Stomach smooth muscle (tissue), 2 donors: ENCODE measurements around the gene DCLK1.
"Not testable (repeated sequence)": the region's sequence is repeated elsewhere in the genome, so short reads cannot be mapped to it uniquely, and the experiment has no call there.

ENCODE experiments used
- H3K27ac ChIP-seq: one replicate; pipeline ENCODE4 v1.7.0; 2013; ENCODE audit warnings: mild to moderate bottlenecking, low read length, inconsistent platforms
- H3K27me3 ChIP-seq, 2 donors: one replicate each; pipeline ENCODE4 v1.7.0; 2013; ENCODE audit warnings: low read length in 2 of 2; ENCODE audit not compliant: insufficient read depth in 2 of 2, control insufficient read depth in 1 of 2
- H3K36me3 ChIP-seq, 2 donors: one replicate each; pipeline ENCODE4 v1.7.0; 2013; ENCODE audit warnings: low read length in 2 of 2; ENCODE audit not compliant: control insufficient read depth in 2 of 2, insufficient read depth in 2 of 2
- H3K4me1 ChIP-seq: one replicate; pipeline ENCODE4 v1.7.0; 2013; ENCODE audit warnings: low read length; ENCODE audit not compliant: control insufficient read depth, insufficient read depth
- H3K4me3 ChIP-seq, 2 donors: one replicate each; pipeline ENCODE4 v1.7.0; 2013; ENCODE audit warnings: low read length in 2 of 2
- H3K9ac ChIP-seq, 2 donors: one replicate each; pipeline ENCODE4 v1.7.0; 2013; ENCODE audit warnings: low read length in 2 of 2, mild to moderate bottlenecking in 1 of 2
- H3K9me3 ChIP-seq, 2 donors: one replicate each; pipeline ENCODE4 v1.7.0; 2013; ENCODE audit warnings: low read length in 2 of 2; ENCODE audit not compliant: control insufficient read depth in 2 of 2
- donor health status: healthy.
- donor health status: Pancreatic carcinoma.

Gene DCLK1

GRCh38 chr13:36108342-36108741, 22.8 kb downstream of the DCLK1 start:
- Histone ChIP-seq H3K4me3 (no peak overlapping the region), H3K27ac (no peak overlapping the region), H3K9me3 (no peaks in the 10 kb centered on the region), H3K4me1 (no peaks in the 10 kb centered on the region), H3K9ac (no peak overlapping the region), H3K27me3 (no peaks in the 10 kb centered on the region), H3K36me3 (peaks cover 0 to 3% of the 10 kb centered on the region in 2 donors)

GRCh38 chr13:36107521-36107920, 23.7 kb downstream of the DCLK1 start:
- Histone ChIP-seq H3K9ac (no peak overlapping the region), H3K27me3 (no peaks in the 10 kb centered on the region), H3K27ac (no peak overlapping the region), H3K4me1 (no peaks in the 10 kb centered on the region), H3K9me3 (no peaks in the 10 kb centered on the region), H3K4me3 (no peak overlapping the region), H3K36me3 (peaks cover 0 to 3% of the 10 kb centered on the region in 2 donors)

GRCh38 chr13:36105726-36106125, 25.5 kb downstream of the DCLK1 start:
- Histone ChIP-seq H3K4me3 (no peak overlapping the region), H3K9ac (no peak overlapping the region), H3K27me3 (no peaks in the 10 kb centered on the region), H3K27ac (no peak overlapping the region), H3K4me1 (no peaks in the 10 kb centered on the region), H3K9me3 (no peaks in the 10 kb centered on the region), H3K36me3 (no peaks in the 10 kb centered on the region)

GRCh38 chr13:36102721-36103120, 28.5 kb downstream of the DCLK1 start:
- no peak overlapping the region for H3K4me3 ChIP-seq
- no peaks in the 10 kb centered on the region for H3K9me3 ChIP-seq
- no peak overlapping the region for H3K9ac ChIP-seq
- no peak overlapping the region for H3K27ac ChIP-seq
- no peaks in the 10 kb centered on the region for H3K36me3 ChIP-seq
- H3K4me1 ChIP-seq = no peaks in the 10 kb centered on the region
- H3K27me3 ChIP-seq = no peaks in the 10 kb centered on the region

- H3K27me3 ChIP-seq, H3K4me3 ChIP-seq: not testable (repeated sequence)
These were observed 29.3 kb downstream of the DCLK1 start for GRCh38 chr13:36101907-36102306.

GRCh38 chr13:36101157-36101556, 30.0 kb downstream of the DCLK1 start:
- no peak overlapping the region for H3K9ac ChIP-seq
- no peaks in the 10 kb centered on the region for H3K4me1 ChIP-seq
- no peaks in the 10 kb centered on the region for H3K27me3 ChIP-seq
- H3K9me3 ChIP-seq = no peaks in the 10 kb centered on the region
- H3K4me3 ChIP-seq = no peak overlapping the region
- H3K36me3 ChIP-seq = no peaks in the 10 kb centered on the region
- H3K27ac ChIP-seq = no peak overlapping the region

More at GRCh38 chr13:36101907-36102306, 29.3 kb downstream of the DCLK1 start:
- H3K9ac ChIP-seq, H3K27ac ChIP-seq, H3K36me3 ChIP-seq, H3K9me3 ChIP-seq, H3K4me1 ChIP-seq: not testable (repeated sequence)

- Histone ChIP-seq H3K27me3 (no peaks in the 10 kb centered on the region), H3K4me3 (no peak overlapping the region), H3K36me3 (no peaks in the 10 kb centered on the region), H3K9me3 (no peaks in the 10 kb centered on the region), H3K9ac (no peak overlapping the region), H3K27ac (no peak overlapping the region), H3K4me1 (no peaks in the 10 kb centered on the region)
These were observed 33.1 kb downstream of the DCLK1 start for GRCh38 chr13:36098080-36098479.

GRCh38 chr13:36096461-36097416, 34.4 kb downstream of the DCLK1 start:
- Histone ChIP-seq H3K9ac (no peak overlapping the region), H3K36me3 (no peaks in the 10 kb centered on the region), H3K27ac (no peak overlapping the region), H3K27me3 (no peaks in the 10 kb centered on the region), H3K4me1 (no peaks in the 10 kb centered on the region), H3K4me3 (no peak overlapping the region), H3K9me3 (no peaks in the 10 kb centered on the region)

GRCh38 chr13:36094478-36094877, 36.7 kb downstream of the DCLK1 start:
- H3K27ac ChIP-seq = no peak overlapping the region
- no peak overlapping the region for H3K9ac ChIP-seq
- no peaks in the 10 kb centered on the region for H3K4me1 ChIP-seq
- H3K27me3 ChIP-seq = no peaks in the 10 kb centered on the region
- no peaks in the 10 kb centered on the region for H3K9me3 ChIP-seq
- H3K4me3 ChIP-seq = no peak overlapping the region
- H3K36me3 ChIP-seq = no peaks in the 10 kb centered on the region

GRCh38 chr13:36090592-36090991, 40.6 kb downstream of the DCLK1 start:
- no peak overlapping the region for H3K4me3 ChIP-seq
- no peaks in the 10 kb centered on the region for H3K9me3 ChIP-seq
- no peak overlapping the region for H3K27ac ChIP-seq
- H3K27me3 ChIP-seq = no peaks in the 10 kb centered on the region
- no peak overlapping the region for H3K9ac ChIP-seq
- H3K4me1 ChIP-seq = no peaks in the 10 kb centered on the region
- H3K36me3 ChIP-seq = no peaks in the 10 kb centered on the region

- Histone ChIP-seq H3K36me3 (no peaks in the 10 kb centered on the region), H3K4me3 (no peak overlapping the region), H3K27me3 (no peaks in the 10 kb centered on the region), H3K9ac (no peak overlapping the region), H3K9me3 (no peaks in the 10 kb centered on the region), H3K4me1 (no peaks in the 10 kb centered on the region), H3K27ac (no peak overlapping the region)
These were observed 42.0 kb downstream of the DCLK1 start for GRCh38 chr13:36089130-36089647.
